K562 (cell line): ENCODE data around the gene TMEM86B.

Source experiments
- FOS ChIP-seq: IDR thresholded peaks from 3 replicates; pipeline ENCODE4 v1.6.1; 2011; ENCODE audit not compliant: insufficient read length; ENCODE audit errors: extremely low read depth
- GABPB1 ChIP-seq: sonication (generic); formaldehyde crosslinking; IDR thresholded peaks from 2 replicates; pipeline ENCODE4 v1.8.0; 2022; ENCODE audit warnings: mild to moderate bottlenecking, missing genetic modification reagents
- HNRNPUL1 ChIP-seq: fragments of 200-400 bp; formaldehyde crosslinking; IDR thresholded peaks from 2 replicates; pipeline ENCODE4 v1.6.1; 2017; ENCODE audit warnings: low read length
- L3MBTL2 ChIP-seq: fragments of 450-650 bp; IDR thresholded peaks from 2 replicates; pipeline ENCODE4 v1.6.1; 2016; ENCODE audit warnings: mild to moderate bottlenecking, moderate library complexity
- TARDBP ChIP-seq: fragments of 450-650 bp; IDR thresholded peaks from 2 replicates; pipeline ENCODE4 v1.6.1; 2016
- XRCC5 ChIP-seq: fragments of 200-400 bp; formaldehyde crosslinking; IDR thresholded peaks from 2 replicates; pipeline ENCODE4 v1.6.1; 2017; ENCODE audit warnings: low read depth, mild to moderate bottlenecking, low read length
- TF ChIP-seq, protein P1 (sequence below), 3 experiments: IDR thresholded peaks in 2 of 3; conservative IDR thresholded peaks in 1 of 3; 2 replicates each; pipeline ENCODE4 v1.5.1; 2011 to 2012; ENCODE audit warnings: low read length in 3 of 3, mild to moderate bottlenecking in 3 of 3, control low read depth in 2 of 3, improper control_type of control experiment in 1 of 3, inconsistent platforms in 1 of 3, low read depth in 1 of 3, mixed read lengths in 1 of 3, moderate library complexity in 1 of 3; ENCODE audit not compliant: insufficient read depth in 2 of 3
- TF ChIP-seq, protein P2 (sequence below), 2 experiments: fragments of 450-650 bp; IDR thresholded peaks; 2 replicates each; pipeline ENCODE4 v1.6.1; 2016; ENCODE audit warnings: mild to moderate bottlenecking in 2 of 2, borderline replicate concordance in 1 of 2, low read depth in 1 of 2, moderate library complexity in 1 of 2
- TF ChIP-seq, protein P3 (sequence below): sonication (generic); formaldehyde crosslinking; IDR thresholded peaks from 2 replicates; pipeline ENCODE4 v1.8.1; 2023; ENCODE audit warnings: mild to moderate bottlenecking, missing genetic modification reagents
- TF ChIP-seq, protein P4 (sequence below), 2 experiments: fragments of 450-650 bp; formaldehyde crosslinking in 1 of 2; IDR thresholded peaks; 2 replicates each; pipeline versions ENCODE4 v1.4.0 to v1.6.1; 2014 to 2020; ENCODE audit warnings: mild to moderate bottlenecking in 2 of 2, borderline replicate concordance in 1 of 2, low read depth in 1 of 2

DNA sequence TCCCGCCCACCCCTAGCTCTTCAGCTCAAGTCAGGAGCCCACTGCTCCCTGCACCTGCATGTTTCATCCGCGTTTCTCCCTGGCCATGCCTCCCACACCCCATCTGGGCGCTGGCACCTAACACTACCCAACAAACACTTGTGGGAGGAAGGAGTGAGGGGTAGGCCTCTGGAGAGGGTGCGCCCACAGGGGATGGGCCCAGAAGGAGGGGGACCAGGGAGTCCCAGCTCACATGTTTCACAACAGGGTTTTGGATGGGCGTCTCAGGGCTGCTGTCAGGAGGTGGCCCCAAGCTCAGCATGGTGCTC is 12.1 kb upstream of the TMEM86B start:
- TF ChIP-seq, protein P1, sequence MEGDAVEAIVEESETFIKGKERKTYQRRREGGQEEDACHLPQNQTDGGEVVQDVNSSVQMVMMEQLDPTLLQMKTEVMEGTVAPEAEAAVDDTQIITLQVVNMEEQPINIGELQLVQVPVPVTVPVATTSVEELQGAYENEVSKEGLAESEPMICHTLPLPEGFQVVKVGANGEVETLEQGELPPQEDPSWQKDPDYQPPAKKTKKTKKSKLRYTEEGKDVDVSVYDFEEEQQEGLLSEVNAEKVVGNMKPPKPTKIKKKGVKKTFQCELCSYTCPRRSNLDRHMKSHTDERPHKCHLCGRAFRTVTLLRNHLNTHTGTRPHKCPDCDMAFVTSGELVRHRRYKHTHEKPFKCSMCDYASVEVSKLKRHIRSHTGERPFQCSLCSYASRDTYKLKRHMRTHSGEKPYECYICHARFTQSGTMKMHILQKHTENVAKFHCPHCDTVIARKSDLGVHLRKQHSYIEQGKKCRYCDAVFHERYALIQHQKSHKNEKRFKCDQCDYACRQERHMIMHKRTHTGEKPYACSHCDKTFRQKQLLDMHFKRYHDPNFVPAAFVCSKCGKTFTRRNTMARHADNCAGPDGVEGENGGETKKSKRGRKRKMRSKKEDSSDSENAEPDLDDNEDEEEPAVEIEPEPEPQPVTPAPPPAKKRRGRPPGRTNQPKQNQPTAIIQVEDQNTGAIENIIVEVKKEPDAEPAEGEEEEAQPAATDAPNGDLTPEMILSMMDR (IDR thresholded peaks at IDR 0.05 in 2 of 3, conservative IDR thresholded peaks at IDR 0.05 in 1 of 3; ENCODE audit: insufficient read depth in 2 of 3, low read depth in 1 of 3, low read length in 3 of 3) = no peak
- TF ChIP-seq, protein P2, sequence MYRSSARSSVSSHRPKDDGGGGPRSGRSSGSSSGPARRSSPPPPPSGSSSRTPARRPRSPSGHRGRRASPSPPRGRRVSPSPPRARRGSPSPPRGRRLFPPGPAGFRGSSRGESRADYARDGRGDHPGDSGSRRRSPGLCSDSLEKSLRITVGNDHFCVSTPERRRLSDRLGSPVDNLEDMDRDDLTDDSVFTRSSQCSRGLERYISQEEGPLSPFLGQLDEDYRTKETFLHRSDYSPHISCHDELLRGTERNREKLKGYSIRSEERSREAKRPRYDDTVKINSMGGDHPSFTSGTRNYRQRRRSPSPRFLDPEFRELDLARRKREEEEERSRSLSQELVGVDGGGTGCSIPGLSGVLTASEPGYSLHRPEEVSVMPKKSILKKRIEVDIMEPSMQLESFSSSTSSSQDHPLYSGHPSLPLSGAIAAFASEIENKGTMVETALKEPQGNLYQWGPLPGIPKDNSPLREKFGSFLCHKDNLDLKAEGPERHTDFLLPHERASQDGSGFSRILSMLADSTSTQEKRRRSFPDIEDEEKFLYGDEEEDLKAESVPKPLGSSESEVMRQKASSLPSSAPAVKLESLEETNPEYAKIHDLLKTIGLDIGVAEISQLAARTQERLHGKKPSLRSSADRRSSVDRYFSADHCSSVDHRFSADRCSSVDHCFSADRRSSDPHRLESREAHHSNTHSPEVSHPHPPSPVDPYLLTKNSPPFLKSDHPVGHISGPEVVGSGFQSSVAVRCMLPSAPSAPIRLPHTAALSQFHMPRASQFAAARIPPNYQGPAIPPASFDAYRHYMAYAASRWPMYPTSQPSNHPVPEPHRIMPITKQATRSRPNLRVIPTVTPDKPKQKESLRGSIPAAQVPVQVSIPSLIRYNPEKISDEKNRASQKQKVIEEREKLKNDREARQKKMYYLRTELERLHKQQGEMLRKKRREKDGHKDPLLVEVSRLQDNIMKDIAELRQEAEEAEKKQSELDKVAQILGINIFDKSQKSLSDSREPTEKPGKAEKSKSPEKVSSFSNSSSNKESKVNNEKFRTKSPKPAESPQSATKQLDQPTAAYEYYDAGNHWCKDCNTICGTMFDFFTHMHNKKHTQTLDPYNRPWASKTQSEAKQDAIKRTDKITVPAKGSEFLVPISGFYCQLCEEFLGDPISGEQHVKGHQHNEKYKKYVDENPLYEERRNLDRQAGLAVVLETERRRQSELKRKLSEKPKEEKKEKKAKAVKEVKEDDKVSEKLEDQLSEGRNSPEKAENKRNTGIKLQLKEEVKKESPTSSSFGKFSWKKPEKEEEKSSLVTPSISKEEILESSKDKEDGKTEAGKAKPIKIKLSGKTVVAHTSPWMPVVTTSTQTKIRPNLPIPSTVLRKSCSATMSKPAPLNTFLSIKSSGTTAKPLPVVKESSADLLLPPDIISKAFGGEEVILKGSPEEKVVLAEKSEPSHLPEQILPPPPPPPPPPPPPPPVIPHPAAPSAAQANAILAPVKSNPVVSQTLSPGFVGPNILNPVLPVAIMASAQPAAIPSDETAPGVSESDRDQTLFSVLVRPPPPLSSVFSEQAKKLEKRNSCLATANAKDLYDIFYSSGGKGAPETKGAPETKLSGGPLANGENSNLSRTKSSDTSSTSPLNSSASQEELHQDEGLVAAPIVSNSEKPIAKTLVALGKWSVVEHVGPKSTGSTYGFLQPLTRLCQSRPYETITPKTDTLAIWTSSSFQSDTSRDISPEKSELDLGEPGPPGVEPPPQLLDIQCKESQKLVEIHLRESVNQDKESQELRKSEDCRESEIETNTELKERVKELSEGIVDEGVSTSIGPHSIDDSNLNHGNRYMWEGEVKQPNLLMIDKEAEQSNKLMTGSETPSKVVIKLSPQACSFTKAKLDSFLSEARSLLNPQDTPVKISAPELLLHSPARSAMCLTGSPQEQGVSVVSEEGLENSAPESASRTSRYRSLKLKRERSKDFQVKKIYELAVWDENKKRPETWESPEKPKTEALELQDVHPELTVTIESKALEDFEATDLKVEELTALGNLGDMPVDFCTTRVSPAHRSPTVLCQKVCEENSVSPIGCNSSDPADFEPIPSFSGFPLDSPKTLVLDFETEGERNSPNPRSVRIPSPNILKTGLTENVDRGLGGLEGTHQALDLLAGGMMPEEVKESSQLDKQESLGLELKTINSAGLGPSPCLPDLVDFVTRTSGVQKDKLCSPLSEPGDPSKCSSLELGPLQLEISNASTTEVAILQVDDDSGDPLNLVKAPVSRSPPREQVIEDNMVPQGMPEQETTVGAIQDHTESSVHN (IDR thresholded peaks at IDR 0.05; ENCODE audit: borderline replicate concordance in 1 of 2, low read depth in 1 of 2) = no peak
- TF ChIP-seq FOS = no peak
- TF ChIP-seq, protein P3, sequence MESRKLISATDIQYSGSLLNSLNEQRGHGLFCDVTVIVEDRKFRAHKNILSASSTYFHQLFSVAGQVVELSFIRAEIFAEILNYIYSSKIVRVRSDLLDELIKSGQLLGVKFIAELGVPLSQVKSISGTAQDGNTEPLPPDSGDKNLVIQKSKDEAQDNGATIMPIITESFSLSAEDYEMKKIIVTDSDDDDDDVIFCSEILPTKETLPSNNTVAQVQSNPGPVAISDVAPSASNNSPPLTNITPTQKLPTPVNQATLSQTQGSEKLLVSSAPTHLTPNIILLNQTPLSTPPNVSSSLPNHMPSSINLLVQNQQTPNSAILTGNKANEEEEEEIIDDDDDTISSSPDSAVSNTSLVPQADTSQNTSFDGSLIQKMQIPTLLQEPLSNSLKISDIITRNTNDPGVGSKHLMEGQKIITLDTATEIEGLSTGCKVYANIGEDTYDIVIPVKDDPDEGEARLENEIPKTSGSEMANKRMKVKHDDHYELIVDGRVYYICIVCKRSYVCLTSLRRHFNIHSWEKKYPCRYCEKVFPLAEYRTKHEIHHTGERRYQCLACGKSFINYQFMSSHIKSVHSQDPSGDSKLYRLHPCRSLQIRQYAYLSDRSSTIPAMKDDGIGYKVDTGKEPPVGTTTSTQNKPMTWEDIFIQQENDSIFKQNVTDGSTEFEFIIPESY (CRISPR knock-in tag) = no peak
- TF ChIP-seq, protein P4, sequence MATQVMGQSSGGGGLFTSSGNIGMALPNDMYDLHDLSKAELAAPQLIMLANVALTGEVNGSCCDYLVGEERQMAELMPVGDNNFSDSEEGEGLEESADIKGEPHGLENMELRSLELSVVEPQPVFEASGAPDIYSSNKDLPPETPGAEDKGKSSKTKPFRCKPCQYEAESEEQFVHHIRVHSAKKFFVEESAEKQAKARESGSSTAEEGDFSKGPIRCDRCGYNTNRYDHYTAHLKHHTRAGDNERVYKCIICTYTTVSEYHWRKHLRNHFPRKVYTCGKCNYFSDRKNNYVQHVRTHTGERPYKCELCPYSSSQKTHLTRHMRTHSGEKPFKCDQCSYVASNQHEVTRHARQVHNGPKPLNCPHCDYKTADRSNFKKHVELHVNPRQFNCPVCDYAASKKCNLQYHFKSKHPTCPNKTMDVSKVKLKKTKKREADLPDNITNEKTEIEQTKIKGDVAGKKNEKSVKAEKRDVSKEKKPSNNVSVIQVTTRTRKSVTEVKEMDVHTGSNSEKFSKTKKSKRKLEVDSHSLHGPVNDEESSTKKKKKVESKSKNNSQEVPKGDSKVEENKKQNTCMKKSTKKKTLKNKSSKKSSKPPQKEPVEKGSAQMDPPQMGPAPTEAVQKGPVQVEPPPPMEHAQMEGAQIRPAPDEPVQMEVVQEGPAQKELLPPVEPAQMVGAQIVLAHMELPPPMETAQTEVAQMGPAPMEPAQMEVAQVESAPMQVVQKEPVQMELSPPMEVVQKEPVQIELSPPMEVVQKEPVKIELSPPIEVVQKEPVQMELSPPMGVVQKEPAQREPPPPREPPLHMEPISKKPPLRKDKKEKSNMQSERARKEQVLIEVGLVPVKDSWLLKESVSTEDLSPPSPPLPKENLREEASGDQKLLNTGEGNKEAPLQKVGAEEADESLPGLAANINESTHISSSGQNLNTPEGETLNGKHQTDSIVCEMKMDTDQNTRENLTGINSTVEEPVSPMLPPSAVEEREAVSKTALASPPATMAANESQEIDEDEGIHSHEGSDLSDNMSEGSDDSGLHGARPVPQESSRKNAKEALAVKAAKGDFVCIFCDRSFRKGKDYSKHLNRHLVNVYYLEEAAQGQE (IDR thresholded peaks at IDR 0.05; ENCODE audit: borderline replicate concordance) = no peak
- TF ChIP-seq, protein P4 (CRISPR knock-in tag; IDR thresholded peaks at IDR 0.05; ENCODE audit: low read depth) = no peak
- TF ChIP-seq XRCC5 = no peak
- no peak for TF ChIP-seq L3MBTL2
- TF ChIP-seq GABPB1 = no peak
- no peak for TF ChIP-seq TARDBP
- no peak for TF ChIP-seq HNRNPUL1
